Measurements from ENCODE around the gene UQCC5. TPM values are rescaled to one million over a fixed set of nuclear protein-coding genes. Genes with fewer than 3 reads are reported as not detected.

Gene UQCC5
- total and polyA plus RNA-seq, 2 donors from 2014 or later = 26.8 to 135 TPM

GRCh38 chr3:52513281-52513680 is 23.1 kb upstream of the UQCC5 start:
- DNase-seq (no peak), FAIRE-seq (no peak)
- Histone ChIP-seq H3K4me3 (ENCODE audit: low read length in 3 of 3) (no peak overlapping the region), H3K9ac (ENCODE audit: low read length in 3 of 3) (no peak overlapping the region), H3K36me3 (ENCODE audit: control insufficient read depth in 2 of 3, insufficient read depth in 3 of 3, low read length in 3 of 3) (no peaks in the 10 kb centered on the region), H3K4me1 (ENCODE audit: control insufficient read depth in 2 of 3, insufficient read depth in 2 of 3, low read depth in 1 of 3, low read length in 3 of 3) (no peaks in the 10 kb centered on the region), H3K9me3 (ENCODE audit: control insufficient read depth in 2 of 3, insufficient read depth in 1 of 3, low read length in 3 of 3) (no peaks in the 10 kb centered on the region), H3K27me3 (ENCODE audit: control insufficient read depth, insufficient read depth, low read length) (no peaks in the 10 kb centered on the region), H3K27ac (ENCODE audit: low read depth in 2 of 2, low read length in 2 of 2) (no peak overlapping the region)
- intact Hi-C loops (cut with DNase I) = no loop called here
- TF ChIP-seq, protein P1, sequence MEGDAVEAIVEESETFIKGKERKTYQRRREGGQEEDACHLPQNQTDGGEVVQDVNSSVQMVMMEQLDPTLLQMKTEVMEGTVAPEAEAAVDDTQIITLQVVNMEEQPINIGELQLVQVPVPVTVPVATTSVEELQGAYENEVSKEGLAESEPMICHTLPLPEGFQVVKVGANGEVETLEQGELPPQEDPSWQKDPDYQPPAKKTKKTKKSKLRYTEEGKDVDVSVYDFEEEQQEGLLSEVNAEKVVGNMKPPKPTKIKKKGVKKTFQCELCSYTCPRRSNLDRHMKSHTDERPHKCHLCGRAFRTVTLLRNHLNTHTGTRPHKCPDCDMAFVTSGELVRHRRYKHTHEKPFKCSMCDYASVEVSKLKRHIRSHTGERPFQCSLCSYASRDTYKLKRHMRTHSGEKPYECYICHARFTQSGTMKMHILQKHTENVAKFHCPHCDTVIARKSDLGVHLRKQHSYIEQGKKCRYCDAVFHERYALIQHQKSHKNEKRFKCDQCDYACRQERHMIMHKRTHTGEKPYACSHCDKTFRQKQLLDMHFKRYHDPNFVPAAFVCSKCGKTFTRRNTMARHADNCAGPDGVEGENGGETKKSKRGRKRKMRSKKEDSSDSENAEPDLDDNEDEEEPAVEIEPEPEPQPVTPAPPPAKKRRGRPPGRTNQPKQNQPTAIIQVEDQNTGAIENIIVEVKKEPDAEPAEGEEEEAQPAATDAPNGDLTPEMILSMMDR (IDR thresholded peaks at IDR 0.05; ENCODE audit: borderline replicate concordance, extremely low read depth, insufficient read depth) = no peak

DNA sequence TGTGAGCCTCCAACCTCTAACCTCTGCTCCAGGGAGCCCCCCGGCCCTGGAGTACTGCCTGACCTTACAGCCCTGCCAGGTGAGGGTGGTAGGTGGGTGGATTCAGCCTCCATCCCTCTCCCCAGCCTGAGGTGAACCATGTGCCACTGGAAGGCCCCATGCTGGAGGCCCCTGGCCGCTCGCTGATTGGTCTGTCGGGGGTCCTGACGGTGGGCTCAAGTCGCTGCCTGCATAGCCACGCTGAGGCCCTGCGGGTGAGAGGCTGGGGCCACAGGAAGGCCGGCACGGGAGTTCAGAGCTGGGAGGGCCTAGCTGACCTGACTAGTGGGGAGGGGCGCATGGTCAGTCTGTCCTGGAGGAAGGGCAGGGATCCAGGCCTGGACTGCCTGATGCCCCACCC is 21.8 kb upstream of the UQCC5 start:
- Histone ChIP-seq H3K9me3 (ENCODE audit: control insufficient read depth in 2 of 3, insufficient read depth in 1 of 3, low read length in 3 of 3) (no peaks in the 10 kb centered on the region), H3K27ac (ENCODE audit: low read depth in 2 of 2, low read length in 2 of 2) (no peak overlapping the region), H3K4me1 (ENCODE audit: control insufficient read depth in 2 of 3, insufficient read depth in 2 of 3, low read depth in 1 of 3, low read length in 3 of 3) (peaks cover 0 to 3% (median 0%) of the 10 kb centered on the region in 3 donors), H3K27me3 (ENCODE audit: control insufficient read depth, insufficient read depth, low read length) (no peaks in the 10 kb centered on the region), H3K9ac (ENCODE audit: low read length in 3 of 3) (no peak overlapping the region), H3K4me3 (ENCODE audit: low read length in 3 of 3) (no peak overlapping the region), H3K36me3 (ENCODE audit: control insufficient read depth in 2 of 3, insufficient read depth in 3 of 3, low read length in 3 of 3) (no peaks in the 10 kb centered on the region)
- TF ChIP-seq, protein P1 (IDR thresholded peaks at IDR 0.05; ENCODE audit: borderline replicate concordance, extremely low read depth, insufficient read depth) = no peak
- intact Hi-C loops (cut with DNase I) = no loop called here
- DNase-seq = no peak
- FAIRE-seq = no peak

GRCh38 chr3:52515192-52515591 is 21.2 kb upstream of the UQCC5 start:
- Histone ChIP-seq H3K36me3 (ENCODE audit: control insufficient read depth in 2 of 3, insufficient read depth in 3 of 3, low read length in 3 of 3) (no peaks in the 10 kb centered on the region), H3K4me1 (ENCODE audit: control insufficient read depth in 2 of 3, insufficient read depth in 2 of 3, low read depth in 1 of 3, low read length in 3 of 3) (peaks cover 0 to 3% (median 0%) of the 10 kb centered on the region in 3 donors), H3K27ac (ENCODE audit: low read depth in 2 of 2, low read length in 2 of 2) (no peak overlapping the region), H3K9ac (ENCODE audit: low read length in 3 of 3) (no peak overlapping the region), H3K27me3 (ENCODE audit: control insufficient read depth, insufficient read depth, low read length) (no peaks in the 10 kb centered on the region), H3K4me3 (ENCODE audit: low read length in 3 of 3) (no peak overlapping the region), H3K9me3 (ENCODE audit: control insufficient read depth in 2 of 3, insufficient read depth in 1 of 3, low read length in 3 of 3) (no peaks in the 10 kb centered on the region)
- TF ChIP-seq, protein P1 (IDR thresholded peaks at IDR 0.05; ENCODE audit: borderline replicate concordance, extremely low read depth, insufficient read depth) = no peak
- FAIRE-seq = no peak
- intact Hi-C loops (cut with DNase I) = no loop called here
- no peak for DNase-seq
